Liver (tissue), 9 donors: ENCODE data around the gene PHKB. TPM values are rescaled to one million over a fixed set of nuclear protein-coding genes. Genes with fewer than 3 reads are reported as not detected.

ENCODE experiments used
- DNase-seq: peaks from one replicate; pipeline ENCODE4 v3.0.0-alpha.2; 2017; ENCODE audit warnings: low spot score
- H3K27ac ChIP-seq, 2 donors: one replicate each; pipeline ENCODE4 v1.7.0; 2013; ENCODE audit warnings: inconsistent platforms in 2 of 2, low read length in 2 of 2, control low read depth in 1 of 2, low read depth in 1 of 2, mild to moderate bottlenecking in 1 of 2
- H3K27me3 ChIP-seq, 4 donors: one replicate each; pipeline versions ENCODE4 v1.6.1 to v1.7.0; 2013; ENCODE audit warnings: low read length in 3 of 4, inconsistent platforms in 1 of 4, mild to moderate bottlenecking in 1 of 4, moderate library complexity in 1 of 4; ENCODE audit not compliant: control insufficient read depth in 4 of 4, insufficient read depth in 4 of 4
- H3K36me3 ChIP-seq, 4 donors: one replicate each; pipeline versions ENCODE4 v1.6.1 to v1.7.0; 2013; ENCODE audit warnings: low read length in 3 of 4, mild to moderate bottlenecking in 3 of 4, low read depth in 1 of 4, moderate library complexity in 1 of 4; ENCODE audit not compliant: control insufficient read depth in 4 of 4, insufficient read depth in 3 of 4
- H3K4me1 ChIP-seq, 4 donors: one replicate each; pipeline versions ENCODE4 v1.6.1 to v1.7.0; 2013; ENCODE audit warnings: low read length in 3 of 4, mild to moderate bottlenecking in 3 of 4, moderate library complexity in 1 of 4; ENCODE audit not compliant: control insufficient read depth in 4 of 4, insufficient read depth in 4 of 4
- H3K4me3 ChIP-seq, 3 donors: one replicate each; pipeline versions ENCODE4 v1.6.1 to v1.7.0; 2013; ENCODE audit warnings: low read length in 3 of 3, control low read depth in 1 of 3, low read depth in 1 of 3, mild to moderate bottlenecking in 1 of 3
- H3K9ac ChIP-seq, 2 donors: one replicate each; pipeline ENCODE4 v1.7.0; 2013; ENCODE audit warnings: low read length in 2 of 2, mild to moderate bottlenecking in 2 of 2, moderate library complexity in 2 of 2, control low read depth in 1 of 2, low read depth in 1 of 2
- H3K9me3 ChIP-seq, 4 donors: one replicate each; pipeline versions ENCODE4 v1.6.1 to v1.7.0; 2013; ENCODE audit warnings: low read length in 3 of 4; ENCODE audit not compliant: control insufficient read depth in 4 of 4
- CTCF ChIP-seq: fragments of 150-350 bp; IDR thresholded peaks from 2 replicates; pipeline ENCODE4 v1.5.1; 2017; ENCODE audit warnings: improper control_type of control experiment, low read depth, low read length; ENCODE audit not compliant: missing input control
- FOXA1 ChIP-seq: IDR thresholded peaks from 2 replicates; pipeline ENCODE4 v1.6.1; 2016; ENCODE audit warnings: antibody characterized with exemption
- GABPA ChIP-seq, 2 donors: IDR thresholded peaks in 1 of 2; conservative IDR thresholded peaks in 1 of 2; 2 replicates each; pipeline ENCODE4 v1.6.1; 2016; ENCODE audit warnings: antibody characterized with exemption in 2 of 2, mild to moderate bottlenecking in 1 of 2, moderate library complexity in 1 of 2
- HNF4A ChIP-seq, 2 donors: conservative IDR thresholded peaks; 2 replicates each; pipeline ENCODE4 v1.6.1; 2016; ENCODE audit warnings: antibody characterized with exemption in 2 of 2, mild to moderate bottlenecking in 2 of 2
- HNF4G ChIP-seq: IDR thresholded peaks from 2 replicates; pipeline ENCODE4 v1.6.1; 2016; ENCODE audit warnings: antibody characterized with exemption
- JUND ChIP-seq, 2 donors: IDR thresholded peaks; 2 replicates each; pipeline ENCODE4 v1.6.1; 2016; ENCODE audit warnings: antibody characterized with exemption in 2 of 2
- NR2F2 ChIP-seq: IDR thresholded peaks from 2 replicates; pipeline ENCODE4 v1.6.1; 2016; ENCODE audit warnings: antibody characterized with exemption
- RAD21 ChIP-seq, 2 donors: IDR thresholded peaks; 2 replicates each; pipeline ENCODE4 v1.6.1; 2016; ENCODE audit warnings: antibody characterized with exemption in 2 of 2, mild to moderate bottlenecking in 2 of 2
- RXRA ChIP-seq, 2 donors: IDR thresholded peaks; 2 replicates each; pipeline ENCODE4 v1.6.1; 2017 to 2018; ENCODE audit warnings: antibody characterized with exemption in 2 of 2, mild to moderate bottlenecking in 1 of 2
- SP1 ChIP-seq: IDR thresholded peaks from 2 replicates; pipeline ENCODE4 v1.6.1; 2018; ENCODE audit warnings: antibody characterized with exemption, mild to moderate bottlenecking
- TAF1 ChIP-seq: conservative IDR thresholded peaks from 2 replicates; pipeline ENCODE4 v1.6.1; 2016; ENCODE audit warnings: antibody characterized with exemption, mild to moderate bottlenecking
- YY1 ChIP-seq: IDR thresholded peaks from 2 replicates; pipeline ENCODE4 v1.6.1; 2016; ENCODE audit warnings: antibody characterized with exemption, mild to moderate bottlenecking
- ZBTB33 ChIP-seq: IDR thresholded peaks from 2 replicates; pipeline ENCODE4 v1.6.1; 2016; ENCODE audit warnings: antibody characterized with exemption
- WGBS: extraction: QIAGEN DNeasy Blood & Tissue Kit; methylation state at CpG from one replicate; pipeline ENCODE4 v1.1.7; 2013; 5-methylcytosine and 5-hydroxymethylcytosine counted together
- polyA plus RNA-seq, 2 donors: library from polyadenylated mRNA; stranded (reverse) in 1 of 2; unstranded in 1 of 2; fragments of 200-250 nt in 1 of 2; fragments of >200 nt in 1 of 2; fragmentation: Nextera tagmentation in 1 of 2; extraction: Ambion mirVana in 1 of 2; gene quantifications; one replicate each; pipeline versions ENCODE4 v1.2.1 to v1.2.3, GENCODE V29; 2013 to 2015
- total RNA-seq, 2 donors: library from RNA; depleted of rRNA; stranded (reverse); fragments of >200 nt; gene quantifications; one replicate each; pipeline ENCODE4 v1.2.3, GENCODE V29; 2014
- TF ChIP-seq, protein P1 (sequence below): IDR thresholded peaks from 2 replicates; pipeline ENCODE4 v1.6.1; 2016; ENCODE audit warnings: antibody characterized with exemption
- TF ChIP-seq, protein P2 (sequence below): IDR thresholded peaks from 2 replicates; pipeline ENCODE4 v1.6.1; 2016; ENCODE audit warnings: antibody characterized with exemption
- TF ChIP-seq, protein P3 (sequence below): IDR thresholded peaks from 2 replicates; pipeline ENCODE4 v1.6.1; 2016; ENCODE audit warnings: antibody characterized with exemption, mild to moderate bottlenecking
- donor health status: healthy.
- donor health status: healthy.
- donor health status: healthy.
- donor health status: healthy.
- donor health status: healthy.

The PHKB gene
- total and polyA plus RNA-seq, 4 donors: 13.2 to 49.1 (median 29.0) TPM

DNA sequence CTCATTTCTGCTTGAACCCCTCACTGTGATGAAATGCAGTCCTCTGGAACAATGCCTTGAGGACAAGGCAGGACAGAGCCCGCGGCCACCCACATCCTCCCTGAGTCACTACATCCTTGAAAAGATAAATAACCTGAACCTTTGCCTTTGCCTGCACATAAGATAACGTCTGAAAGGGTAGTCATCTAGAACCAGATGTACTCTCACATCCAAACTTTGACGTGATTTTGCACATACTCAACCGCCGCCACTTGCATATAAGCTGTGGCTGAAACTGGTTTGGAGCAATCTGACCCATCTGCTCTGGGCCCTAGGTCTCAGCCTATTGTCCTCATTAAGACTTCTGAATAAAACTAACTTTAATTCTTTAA lies 252.1 kb downstream of the PHKB start:
- Histone ChIP-seq H3K9ac (no peak overlapping the region), H3K36me3 (no peaks in the 10 kb centered on the region), H3K9me3 (no peaks in the 10 kb centered on the region), H3K27ac (no peak overlapping the region), H3K4me3 (no peak overlapping the region), H3K27me3 (no peaks in the 10 kb centered on the region), H3K4me1 (no peaks in the 10 kb centered on the region)
- TF ChIP-seq RXRA (IDR thresholded peaks at IDR 0.05) (no peak), JUND (IDR thresholded peaks at IDR 0.05) (no peak), SP1 (no peak), YY1 (no peak), NR2F2 (no peak), HNF4G (no peak), GABPA (IDR thresholded peaks at IDR 0.05 in 1 of 2, conservative IDR thresholded peaks at IDR 0.05 in 1 of 2) (no peak), RAD21 (IDR thresholded peaks at IDR 0.05) (no peak)
- no peak for DNase-seq
- 53% methylated on average over 6 of the region's 6 CpGs for WGBS

DNA sequence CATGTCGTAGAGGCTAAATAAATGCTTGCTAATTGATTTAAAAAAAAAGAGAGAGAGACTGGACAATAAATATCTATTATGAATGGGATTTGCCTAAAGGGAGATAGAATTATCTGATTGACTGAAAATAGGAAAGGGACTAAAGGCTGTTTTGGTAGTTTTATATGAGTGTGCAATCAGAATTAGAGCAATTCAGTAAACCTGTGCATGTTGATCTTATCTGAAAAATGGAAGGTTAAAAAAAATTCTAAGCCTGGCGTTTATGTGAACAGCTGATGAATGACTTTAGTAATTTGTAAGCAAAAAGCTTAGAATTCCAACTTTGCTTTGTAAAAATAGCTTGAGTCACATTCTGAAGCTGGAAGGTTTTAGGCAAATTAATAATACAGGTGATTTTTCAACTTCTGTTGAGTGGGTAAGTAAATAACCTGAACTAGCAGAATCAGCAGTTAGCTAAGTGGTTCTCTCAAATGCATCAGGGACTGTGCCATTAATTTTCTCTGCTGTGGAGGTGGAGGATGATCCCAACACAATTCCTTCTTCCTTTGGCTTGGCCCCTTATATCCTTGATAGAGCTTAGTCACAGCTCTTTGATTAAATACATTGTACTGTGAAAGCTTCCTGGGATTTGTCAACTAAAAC lies 254.4 kb downstream of the PHKB start:
- Histone ChIP-seq H3K27ac (no peak overlapping the region), H3K9me3 (no peaks in the 10 kb centered on the region), H3K27me3 (no peaks in the 10 kb centered on the region), H3K9ac (no peak overlapping the region), H3K4me3 (no peak overlapping the region), H3K36me3 (no peaks in the 10 kb centered on the region), H3K4me1 (no peaks in the 10 kb centered on the region)
- 89% methylated on average over 2 of the region's 2 CpGs for WGBS
- DNase-seq: no peak
- TF ChIP-seq YY1 (no peak), HNF4G (no peak), TAF1 (no peak), RAD21 (IDR thresholded peaks at IDR 0.05) (no peak), ZBTB33 (no peak), CTCF (no peak), RXRA (IDR thresholded peaks at IDR 0.05) (no peak), HNF4A (conservative IDR thresholded peaks at IDR 0.05) (no peak), FOXA1 (no peak), JUND (IDR thresholded peaks at IDR 0.05) (no peak)
- TF ChIP-seq, protein P1, sequence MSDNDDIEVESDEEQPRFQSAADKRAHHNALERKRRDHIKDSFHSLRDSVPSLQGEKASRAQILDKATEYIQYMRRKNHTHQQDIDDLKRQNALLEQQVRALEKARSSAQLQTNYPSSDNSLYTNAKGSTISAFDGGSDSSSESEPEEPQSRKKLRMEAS: no peak
- TF ChIP-seq, protein P2, sequence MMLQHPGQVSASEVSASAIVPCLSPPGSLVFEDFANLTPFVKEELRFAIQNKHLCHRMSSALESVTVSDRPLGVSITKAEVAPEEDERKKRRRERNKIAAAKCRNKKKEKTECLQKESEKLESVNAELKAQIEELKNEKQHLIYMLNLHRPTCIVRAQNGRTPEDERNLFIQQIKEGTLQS: no peak
- TF ChIP-seq, protein P3, sequence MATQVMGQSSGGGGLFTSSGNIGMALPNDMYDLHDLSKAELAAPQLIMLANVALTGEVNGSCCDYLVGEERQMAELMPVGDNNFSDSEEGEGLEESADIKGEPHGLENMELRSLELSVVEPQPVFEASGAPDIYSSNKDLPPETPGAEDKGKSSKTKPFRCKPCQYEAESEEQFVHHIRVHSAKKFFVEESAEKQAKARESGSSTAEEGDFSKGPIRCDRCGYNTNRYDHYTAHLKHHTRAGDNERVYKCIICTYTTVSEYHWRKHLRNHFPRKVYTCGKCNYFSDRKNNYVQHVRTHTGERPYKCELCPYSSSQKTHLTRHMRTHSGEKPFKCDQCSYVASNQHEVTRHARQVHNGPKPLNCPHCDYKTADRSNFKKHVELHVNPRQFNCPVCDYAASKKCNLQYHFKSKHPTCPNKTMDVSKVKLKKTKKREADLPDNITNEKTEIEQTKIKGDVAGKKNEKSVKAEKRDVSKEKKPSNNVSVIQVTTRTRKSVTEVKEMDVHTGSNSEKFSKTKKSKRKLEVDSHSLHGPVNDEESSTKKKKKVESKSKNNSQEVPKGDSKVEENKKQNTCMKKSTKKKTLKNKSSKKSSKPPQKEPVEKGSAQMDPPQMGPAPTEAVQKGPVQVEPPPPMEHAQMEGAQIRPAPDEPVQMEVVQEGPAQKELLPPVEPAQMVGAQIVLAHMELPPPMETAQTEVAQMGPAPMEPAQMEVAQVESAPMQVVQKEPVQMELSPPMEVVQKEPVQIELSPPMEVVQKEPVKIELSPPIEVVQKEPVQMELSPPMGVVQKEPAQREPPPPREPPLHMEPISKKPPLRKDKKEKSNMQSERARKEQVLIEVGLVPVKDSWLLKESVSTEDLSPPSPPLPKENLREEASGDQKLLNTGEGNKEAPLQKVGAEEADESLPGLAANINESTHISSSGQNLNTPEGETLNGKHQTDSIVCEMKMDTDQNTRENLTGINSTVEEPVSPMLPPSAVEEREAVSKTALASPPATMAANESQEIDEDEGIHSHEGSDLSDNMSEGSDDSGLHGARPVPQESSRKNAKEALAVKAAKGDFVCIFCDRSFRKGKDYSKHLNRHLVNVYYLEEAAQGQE: no peak
